ENCODE data around the gene MOB1B. TPM values are rescaled to one million over a fixed set of nuclear protein-coding genes. Genes with fewer than 3 reads are reported as not detected.

Gene MOB1B
- total RNA-seq, 1 donor from 2014 or later, result 47.4 TPM

DNA sequence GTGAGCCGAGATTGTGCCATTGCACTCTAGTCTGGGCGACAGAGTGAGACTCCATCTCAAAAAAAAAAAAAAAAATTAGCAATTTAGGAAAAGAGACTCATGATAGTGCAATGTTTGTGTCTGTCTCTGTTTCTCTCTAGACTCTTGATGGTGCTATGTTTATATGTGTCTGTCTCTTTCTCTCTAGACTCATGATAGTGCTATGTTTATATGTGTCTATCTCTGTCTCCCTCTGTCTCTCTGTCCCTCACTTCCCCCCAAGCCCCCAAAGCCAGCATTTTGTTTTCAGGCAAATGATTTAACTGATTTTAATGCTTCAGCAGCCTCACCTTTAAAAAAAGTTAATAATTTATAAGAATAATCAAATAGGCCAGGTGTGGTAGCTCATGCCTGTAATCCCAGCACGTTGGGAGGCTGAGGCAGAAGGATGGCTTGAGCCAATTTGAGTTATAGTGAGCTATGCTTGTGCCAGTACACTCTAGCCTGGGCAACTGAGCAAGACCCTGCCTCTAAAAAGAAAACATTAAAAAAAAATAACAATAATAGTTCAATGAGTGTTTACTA is 6.9 kb downstream of the MOB1B start:
- TF ChIP-seq, protein P1, sequence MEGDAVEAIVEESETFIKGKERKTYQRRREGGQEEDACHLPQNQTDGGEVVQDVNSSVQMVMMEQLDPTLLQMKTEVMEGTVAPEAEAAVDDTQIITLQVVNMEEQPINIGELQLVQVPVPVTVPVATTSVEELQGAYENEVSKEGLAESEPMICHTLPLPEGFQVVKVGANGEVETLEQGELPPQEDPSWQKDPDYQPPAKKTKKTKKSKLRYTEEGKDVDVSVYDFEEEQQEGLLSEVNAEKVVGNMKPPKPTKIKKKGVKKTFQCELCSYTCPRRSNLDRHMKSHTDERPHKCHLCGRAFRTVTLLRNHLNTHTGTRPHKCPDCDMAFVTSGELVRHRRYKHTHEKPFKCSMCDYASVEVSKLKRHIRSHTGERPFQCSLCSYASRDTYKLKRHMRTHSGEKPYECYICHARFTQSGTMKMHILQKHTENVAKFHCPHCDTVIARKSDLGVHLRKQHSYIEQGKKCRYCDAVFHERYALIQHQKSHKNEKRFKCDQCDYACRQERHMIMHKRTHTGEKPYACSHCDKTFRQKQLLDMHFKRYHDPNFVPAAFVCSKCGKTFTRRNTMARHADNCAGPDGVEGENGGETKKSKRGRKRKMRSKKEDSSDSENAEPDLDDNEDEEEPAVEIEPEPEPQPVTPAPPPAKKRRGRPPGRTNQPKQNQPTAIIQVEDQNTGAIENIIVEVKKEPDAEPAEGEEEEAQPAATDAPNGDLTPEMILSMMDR (IDR thresholded peaks at IDR 0.05; ENCODE audit: unreplicated experiment), result no peak
- Mint-ChIP-seq H3K27ac (peak overlapping the region; percentile 85), H3K4me1 (ENCODE audit: low read depth) (peaks cover 9% of the 10 kb centered on the region), H3K27me3 (no peaks in the 10 kb centered on the region), H3K9me3 (ENCODE audit: low read depth) (no peaks in the 10 kb centered on the region), H3K36me3 (ENCODE audit: insufficient read depth) (peaks cover 27% of the 10 kb centered on the region), H3K4me3 (ENCODE audit: low read depth) (no peak overlapping the region)
- DNase-seq (ENCODE audit: low spot score, unreplicated experiment), result no peak

DNA sequence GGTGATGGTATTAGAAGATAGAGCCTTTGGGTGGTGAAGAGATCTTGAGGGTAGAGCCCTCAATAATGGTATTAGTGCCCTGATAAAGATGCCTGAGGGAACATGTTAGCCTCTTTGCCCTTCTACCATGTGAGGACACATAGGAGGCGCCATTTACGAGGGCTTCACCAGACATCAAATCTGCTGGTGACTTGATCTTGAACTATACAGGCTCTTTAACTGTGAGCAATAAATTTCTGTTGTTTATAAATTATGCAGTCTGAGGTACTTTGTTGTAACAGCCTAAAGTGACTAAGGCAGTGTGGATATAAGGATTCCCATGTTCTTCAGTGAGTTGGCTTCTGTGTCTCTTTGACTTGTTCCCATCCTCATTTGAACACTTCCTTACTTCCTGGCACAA is 11.8 kb downstream of the MOB1B start:
- H3K27me3 Mint-ChIP-seq, result no peaks in the 10 kb centered on the region
- peaks cover 6% of the 10 kb centered on the region for H3K4me1 Mint-ChIP-seq (ENCODE audit: low read depth)
- no peak overlapping the region for H3K27ac Mint-ChIP-seq
- TF ChIP-seq, protein P1 (IDR thresholded peaks at IDR 0.05; ENCODE audit: unreplicated experiment), result no peak
- no peak for DNase-seq (ENCODE audit: low spot score, unreplicated experiment)
- H3K9me3 Mint-ChIP-seq (ENCODE audit: low read depth), result no peaks in the 10 kb centered on the region
- no peak overlapping the region for H3K4me3 Mint-ChIP-seq (ENCODE audit: low read depth)
- peaks cover 26% of the 10 kb centered on the region for H3K36me3 Mint-ChIP-seq (ENCODE audit: insufficient read depth)

DNA sequence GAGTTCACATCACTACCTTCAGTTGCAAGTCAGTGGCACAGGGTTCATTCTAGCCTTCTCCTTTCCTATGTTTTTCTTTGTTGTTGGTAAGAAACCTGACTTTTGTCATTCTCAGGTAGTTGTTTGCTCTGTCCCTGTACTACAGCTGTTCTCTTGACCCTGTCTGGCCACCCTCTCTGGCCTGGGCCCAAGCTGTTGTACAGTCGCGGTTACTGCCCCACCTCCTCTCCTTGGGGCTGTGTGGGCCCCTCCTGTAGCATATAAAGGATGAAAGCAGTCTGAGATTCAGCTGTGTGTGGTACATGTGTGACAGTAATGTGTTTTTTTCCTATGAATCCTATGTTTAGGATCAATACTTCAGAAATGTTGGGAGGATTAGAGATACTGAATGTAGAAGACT is 12.5 kb downstream of the MOB1B start:
- Mint-ChIP-seq H3K27me3 (no peaks in the 10 kb centered on the region), H3K4me1 (ENCODE audit: low read depth) (peaks cover 5% of the 10 kb centered on the region), H3K9me3 (ENCODE audit: low read depth) (no peaks in the 10 kb centered on the region), H3K36me3 (ENCODE audit: insufficient read depth) (peaks cover 27% of the 10 kb centered on the region), H3K4me3 (ENCODE audit: low read depth) (no peak overlapping the region), H3K27ac (no peak overlapping the region)
- TF ChIP-seq, protein P1 (IDR thresholded peaks at IDR 0.05; ENCODE audit: unreplicated experiment), result no peak
- no peak for DNase-seq (ENCODE audit: low spot score, unreplicated experiment)

DNA sequence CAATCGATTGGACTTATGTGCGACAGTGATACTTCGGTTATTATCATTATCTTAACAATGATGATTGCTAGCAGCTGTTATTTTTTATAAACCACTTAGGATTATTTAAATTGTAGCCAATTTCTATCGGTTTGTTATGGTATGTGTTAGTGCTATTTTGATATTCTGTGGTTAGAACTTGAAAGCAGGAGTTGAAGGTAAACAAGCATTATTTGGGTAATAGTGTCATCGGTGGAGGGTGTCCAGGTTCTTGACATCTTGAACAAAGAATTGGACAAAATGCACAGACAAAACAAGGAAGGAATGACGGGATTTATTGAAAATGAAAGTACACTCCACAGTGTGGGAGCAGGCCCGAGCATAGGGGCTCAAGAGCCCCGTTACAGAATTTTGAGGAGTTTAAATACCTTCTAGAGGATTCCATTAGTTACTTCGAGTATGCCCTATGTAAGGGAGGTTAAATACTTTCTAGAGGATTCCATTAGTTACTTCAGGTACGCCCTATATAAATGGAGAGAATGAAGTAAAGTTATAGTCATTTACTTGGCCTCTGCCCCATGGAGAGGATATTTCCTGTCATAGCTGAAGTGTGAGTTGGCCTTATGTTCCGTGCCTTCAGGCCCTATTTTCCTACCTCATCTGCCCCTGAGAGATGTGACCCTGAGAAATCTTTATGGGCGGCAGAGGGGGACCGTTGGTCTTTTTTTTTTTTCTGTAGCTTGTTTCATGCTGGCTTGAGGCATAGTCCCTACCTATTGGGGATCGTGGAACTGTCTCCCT is 13.1 kb downstream of the MOB1B start:
- no peak for DNase-seq (ENCODE audit: low spot score, unreplicated experiment)
- Mint-ChIP-seq H3K9me3 (ENCODE audit: low read depth) (peaks cover 3% of the 10 kb centered on the region), H3K27me3 (no peaks in the 10 kb centered on the region), H3K27ac (peak overlapping the region; percentile 71), H3K4me3 (ENCODE audit: low read depth) (no peak overlapping the region), H3K4me1 (ENCODE audit: low read depth) (peaks cover 5% of the 10 kb centered on the region), H3K36me3 (ENCODE audit: insufficient read depth) (peaks cover 29% of the 10 kb centered on the region)
- TF ChIP-seq, protein P1 (IDR thresholded peaks at IDR 0.05; ENCODE audit: unreplicated experiment), result no peak

DNA sequence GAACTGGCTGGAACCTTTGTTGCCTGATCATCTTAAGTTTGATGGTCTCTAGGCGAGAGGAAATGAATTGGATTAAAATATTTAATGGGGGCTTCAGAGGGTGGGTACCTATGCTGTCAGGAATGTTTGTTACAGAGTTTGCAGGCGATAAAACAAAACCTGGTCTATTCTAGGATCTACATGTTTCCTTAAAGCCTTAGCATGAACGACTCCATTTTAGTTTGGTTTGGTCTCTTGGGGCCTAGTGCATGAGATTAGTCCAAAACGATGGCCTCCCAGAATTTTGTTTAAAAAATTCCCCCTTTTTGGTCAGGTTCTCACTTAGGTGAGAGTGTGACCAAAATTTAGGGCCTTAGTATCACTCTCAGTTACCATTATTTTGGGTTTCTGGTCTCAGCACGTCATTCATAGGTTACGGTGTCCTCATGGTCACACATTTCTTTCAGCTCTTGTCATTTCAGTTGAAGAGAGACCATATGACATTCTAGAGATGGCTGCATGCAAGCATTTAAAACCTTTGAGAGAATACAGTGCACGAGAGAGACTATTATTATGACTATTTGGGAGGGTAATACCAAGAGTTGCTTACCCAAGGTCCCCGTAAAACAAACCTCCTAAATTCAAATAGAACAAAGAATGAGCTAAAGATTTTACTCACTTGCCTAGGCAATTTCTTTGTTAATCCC is 13.8 kb downstream of the MOB1B start:
- TF ChIP-seq, protein P1 (IDR thresholded peaks at IDR 0.05; ENCODE audit: unreplicated experiment), result no peak
- H3K9me3 Mint-ChIP-seq (ENCODE audit: low read depth), result peaks cover 10% of the 10 kb centered on the region
- peaks cover 36% of the 10 kb centered on the region for H3K36me3 Mint-ChIP-seq (ENCODE audit: insufficient read depth)
- peaks cover 5% of the 10 kb centered on the region for H3K4me1 Mint-ChIP-seq (ENCODE audit: low read depth)
- no peak overlapping the region for H3K4me3 Mint-ChIP-seq (ENCODE audit: low read depth)
- no peaks in the 10 kb centered on the region for H3K27me3 Mint-ChIP-seq
- no peak for DNase-seq (ENCODE audit: low spot score, unreplicated experiment)
- H3K27ac Mint-ChIP-seq, result peak overlapping the region; percentile 71
